Endodermal cell (in vitro differentiated cells): ENCODE data around the gene EPB41L3. TPM values are rescaled to one million over a fixed set of nuclear protein-coding genes. Genes with fewer than 3 reads are reported as not detected.

Experiments used
- DNase-seq: peaks from one replicate; pipeline ENCODE4 v3.0.0-alpha.2; 2017
- H3K27ac ChIP-seq: 2 replicates; pipeline ENCODE4 v1.5.1; 2013; ENCODE audit warnings: mild to moderate bottlenecking, low read depth, low read length, moderate library complexity
- H3K27me3 ChIP-seq: 2 replicates; pipeline ENCODE4 v1.6.1; 2013; ENCODE audit warnings: mild to moderate bottlenecking, low read length, moderate library complexity; ENCODE audit not compliant: insufficient read depth, control insufficient read depth, poor library complexity, severe bottlenecking
- H3K36me3 ChIP-seq: 2 replicates; pipeline ENCODE4 v1.7.0; 2013; ENCODE audit warnings: mild to moderate bottlenecking, low read length, moderate library complexity; ENCODE audit not compliant: control insufficient read depth, insufficient read depth
- H3K4me1 ChIP-seq: one replicate; pipeline ENCODE4 v1.7.0; 2013; ENCODE audit warnings: low read length; ENCODE audit not compliant: control insufficient read depth, insufficient read depth
- H3K4me3 ChIP-seq: 2 replicates; pipeline ENCODE4 v1.5.1; 2013; ENCODE audit warnings: mild to moderate bottlenecking, low read length, moderate library complexity
- H3K9ac ChIP-seq: 2 replicates; pipeline ENCODE4 v1.6.1; 2013; ENCODE audit warnings: mild to moderate bottlenecking, low read length, moderate library complexity; ENCODE audit not compliant: poor library complexity, severe bottlenecking; ENCODE audit errors: extremely low read depth
- H3K9me3 ChIP-seq: 2 replicates; pipeline ENCODE4 v1.6.1; 2013; ENCODE audit warnings: mild to moderate bottlenecking, low read length, moderate library complexity; ENCODE audit not compliant: control insufficient read depth
- H3K27ac Mint-ChIP-seq: 2 replicates; pipeline ENCODE4 v1.8.0; 2020; ENCODE audit warnings: mixed read lengths
- H3K27me3 Mint-ChIP-seq: 2 replicates; pipeline ENCODE4 v1.8.0; 2021; ENCODE audit warnings: mild to moderate bottlenecking, mixed read lengths; ENCODE audit not compliant: insufficient read depth
- H3K36me3 Mint-ChIP-seq: 2 replicates; pipeline ENCODE4 v1.8.0; 2020; ENCODE audit warnings: low read depth, mixed read lengths
- H3K4me1 Mint-ChIP-seq: 2 replicates; pipeline ENCODE4 v1.8.0; 2020; ENCODE audit warnings: mixed read lengths
- H3K4me3 Mint-ChIP-seq: 2 replicates; pipeline ENCODE4 v1.8.0; 2020; ENCODE audit warnings: mild to moderate bottlenecking, moderate library complexity, mixed read lengths
- H3K9me3 Mint-ChIP-seq: 2 replicates; pipeline ENCODE4 v1.8.0; 2020; ENCODE audit warnings: mild to moderate bottlenecking, mixed read lengths
- WGBS, 2 experiments: methylation state at CpG; one replicate each; pipeline versions ENCODE4 v1.1.5 to v1.1.7; 2013; ENCODE audit warnings: missing lambda C conversion rate in 2 of 2, mixed read lengths in 1 of 2; ENCODE audit not compliant: insufficient coverage in 1 of 2, insufficient read length in 1 of 2; 5-methylcytosine and 5-hydroxymethylcytosine counted together
- total RNA-seq, 2 donors: library from RNA; stranded (reverse); fragmentation: NEBNext Ultra II Directional in 1 of 2; extraction: Animal tissue kit (Norgen Biotek cat#: 25700) in 1 of 2; gene quantifications; 2 replicates in 1 of 2; 3 replicates in 1 of 2; pipeline ENCODE4 v1.2.1, GENCODE V29; 2021
- TF ChIP-seq, protein P1 (sequence below): fragments of 200-600 bp; sonication (generic); conservative IDR thresholded peaks from 2 replicates; pipeline ENCODE4 v1.5.0; 2021; ENCODE audit warnings: antibody characterized with exemption, mild to moderate bottlenecking

EPB41L3 gene
- total RNA-seq, 2 donors from 2014 or later: 49.3 to 51.6 TPM

- H3K27me3 ChIP-seq: no peaks in the 10 kb centered on the region
- no peak overlapping the region for H3K27ac Mint-ChIP-seq
- TF ChIP-seq, protein P1, sequence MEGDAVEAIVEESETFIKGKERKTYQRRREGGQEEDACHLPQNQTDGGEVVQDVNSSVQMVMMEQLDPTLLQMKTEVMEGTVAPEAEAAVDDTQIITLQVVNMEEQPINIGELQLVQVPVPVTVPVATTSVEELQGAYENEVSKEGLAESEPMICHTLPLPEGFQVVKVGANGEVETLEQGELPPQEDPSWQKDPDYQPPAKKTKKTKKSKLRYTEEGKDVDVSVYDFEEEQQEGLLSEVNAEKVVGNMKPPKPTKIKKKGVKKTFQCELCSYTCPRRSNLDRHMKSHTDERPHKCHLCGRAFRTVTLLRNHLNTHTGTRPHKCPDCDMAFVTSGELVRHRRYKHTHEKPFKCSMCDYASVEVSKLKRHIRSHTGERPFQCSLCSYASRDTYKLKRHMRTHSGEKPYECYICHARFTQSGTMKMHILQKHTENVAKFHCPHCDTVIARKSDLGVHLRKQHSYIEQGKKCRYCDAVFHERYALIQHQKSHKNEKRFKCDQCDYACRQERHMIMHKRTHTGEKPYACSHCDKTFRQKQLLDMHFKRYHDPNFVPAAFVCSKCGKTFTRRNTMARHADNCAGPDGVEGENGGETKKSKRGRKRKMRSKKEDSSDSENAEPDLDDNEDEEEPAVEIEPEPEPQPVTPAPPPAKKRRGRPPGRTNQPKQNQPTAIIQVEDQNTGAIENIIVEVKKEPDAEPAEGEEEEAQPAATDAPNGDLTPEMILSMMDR: no peak
- no peak overlapping the region for H3K4me3 ChIP-seq
- no peak overlapping the region for H3K27ac ChIP-seq
- WGBS, 2 experiments: 86 to 100% methylated on average over 1 to 2 of the region's 3 CpGs
- no peaks in the 10 kb centered on the region for H3K27me3 Mint-ChIP-seq
- no peaks in the 10 kb centered on the region for H3K36me3 ChIP-seq
- peaks cover 23% of the 10 kb centered on the region for H3K36me3 Mint-ChIP-seq
- no peak overlapping the region for H3K9ac ChIP-seq
- H3K9me3 Mint-ChIP-seq: no peaks in the 10 kb centered on the region
- no peaks in the 10 kb centered on the region for H3K4me1 Mint-ChIP-seq
- no peak overlapping the region for H3K4me3 Mint-ChIP-seq
- no peak for DNase-seq
- H3K9me3 ChIP-seq: no peaks in the 10 kb centered on the region
- H3K4me1 ChIP-seq: no peaks in the 10 kb centered on the region
These were observed 103.7 kb downstream of the EPB41L3 start for GRCh38 chr18:5439986-5440696.

GRCh38 chr18:5434425-5434824 is 109.4 kb downstream of the EPB41L3 start:
- Mint-ChIP-seq H3K27me3 (no peaks in the 10 kb centered on the region), H3K27ac (no peak overlapping the region), H3K4me1 (peaks cover 8% of the 10 kb centered on the region), H3K4me3 (no peak overlapping the region), H3K9me3 (no peaks in the 10 kb centered on the region), H3K36me3 (peaks cover 19% of the 10 kb centered on the region)
- no peaks in the 10 kb centered on the region for H3K36me3 ChIP-seq
- DNase-seq: no peak
- H3K27ac ChIP-seq: no peak overlapping the region
- TF ChIP-seq, protein P1: no peak
- H3K9me3 ChIP-seq: no peaks in the 10 kb centered on the region
- 93 to 100% methylated on average over 1 to 3 of the region's 4 CpGs for WGBS, 2 experiments
- H3K4me1 ChIP-seq: no peaks in the 10 kb centered on the region
- H3K9ac ChIP-seq: no peak overlapping the region
- no peaks in the 10 kb centered on the region for H3K27me3 ChIP-seq
- H3K4me3 ChIP-seq: no peak overlapping the region

GRCh38 chr18:5431836-5432575 is 111.8 kb downstream of the EPB41L3 start:
- no peak overlapping the region for H3K27ac ChIP-seq
- Mint-ChIP-seq H3K36me3 (peaks cover 15% of the 10 kb centered on the region), H3K4me3 (no peak overlapping the region), H3K9me3 (no peaks in the 10 kb centered on the region), H3K27me3 (no peaks in the 10 kb centered on the region), H3K27ac (no peak overlapping the region), H3K4me1 (peaks cover 8% of the 10 kb centered on the region)
- TF ChIP-seq, protein P1: no peak
- H3K9me3 ChIP-seq: no peaks in the 10 kb centered on the region
- H3K27me3 ChIP-seq: no peaks in the 10 kb centered on the region
- H3K4me3 ChIP-seq: no peak overlapping the region
- no peak overlapping the region for H3K9ac ChIP-seq
- DNase-seq: no peak
- 75 to 83% methylated on average over 7 to 8 of the region's 8 CpGs for WGBS, 2 experiments
- no peaks in the 10 kb centered on the region for H3K4me1 ChIP-seq
- no peaks in the 10 kb centered on the region for H3K36me3 ChIP-seq
